ENCODE data around the gene ZYX. TPM values are rescaled to one million over a fixed set of nuclear protein-coding genes. Genes with fewer than 3 reads are reported as not detected.
"Not testable (repeated sequence)": the region's sequence is repeated elsewhere in the genome, so short reads cannot be mapped to it uniquely, and the experiment has no call there.

Gene ZYX
- total RNA-seq, 3 donors from 2014 or later (not counting 1 experiment from before 2014, with no cell fraction given): 168 to 219 (median 186) TPM

GRCh38 chr7:143390773-143391317 is 9.7 kb downstream of the ZYX start:
- peaks cover 11 to 24% of the 10 kb centered on the region in 2 donors for H3K4me1 Mint-ChIP-seq
- H3K36me3 Mint-ChIP-seq: no peaks in the 10 kb centered on the region
- TF ChIP-seq, protein P1, sequence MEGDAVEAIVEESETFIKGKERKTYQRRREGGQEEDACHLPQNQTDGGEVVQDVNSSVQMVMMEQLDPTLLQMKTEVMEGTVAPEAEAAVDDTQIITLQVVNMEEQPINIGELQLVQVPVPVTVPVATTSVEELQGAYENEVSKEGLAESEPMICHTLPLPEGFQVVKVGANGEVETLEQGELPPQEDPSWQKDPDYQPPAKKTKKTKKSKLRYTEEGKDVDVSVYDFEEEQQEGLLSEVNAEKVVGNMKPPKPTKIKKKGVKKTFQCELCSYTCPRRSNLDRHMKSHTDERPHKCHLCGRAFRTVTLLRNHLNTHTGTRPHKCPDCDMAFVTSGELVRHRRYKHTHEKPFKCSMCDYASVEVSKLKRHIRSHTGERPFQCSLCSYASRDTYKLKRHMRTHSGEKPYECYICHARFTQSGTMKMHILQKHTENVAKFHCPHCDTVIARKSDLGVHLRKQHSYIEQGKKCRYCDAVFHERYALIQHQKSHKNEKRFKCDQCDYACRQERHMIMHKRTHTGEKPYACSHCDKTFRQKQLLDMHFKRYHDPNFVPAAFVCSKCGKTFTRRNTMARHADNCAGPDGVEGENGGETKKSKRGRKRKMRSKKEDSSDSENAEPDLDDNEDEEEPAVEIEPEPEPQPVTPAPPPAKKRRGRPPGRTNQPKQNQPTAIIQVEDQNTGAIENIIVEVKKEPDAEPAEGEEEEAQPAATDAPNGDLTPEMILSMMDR (IDR thresholded peaks at IDR 0.05): no peak
- H3K4me1 ChIP-seq (ENCODE audit: control insufficient read depth, insufficient read depth, low read length): peaks cover 27% of the 10 kb centered on the region
- no peaks in the 10 kb centered on the region for H3K27me3 ChIP-seq (ENCODE audit: control insufficient read depth, insufficient read depth, low read length)
- H3K36me3 ChIP-seq (ENCODE audit: control insufficient read depth, insufficient read depth, low read length): peaks cover 50% of the 10 kb centered on the region
- H3K27me3 Mint-ChIP-seq (ENCODE audit: low read depth in 2 of 2): no peaks in the 10 kb centered on the region
- H3K27ac Mint-ChIP-seq: no peak overlapping the region
- H3K4me3 ChIP-seq (ENCODE audit: low read length): no peak overlapping the region
- H3K27ac ChIP-seq (ENCODE audit: low read length): no peak overlapping the region
- no peaks in the 10 kb centered on the region for H3K9me3 Mint-ChIP-seq
- 99% methylated on average over 9 of the region's 9 CpGs for WGBS (ENCODE audit: insufficient coverage)
- intact Hi-C loops (cut with micrococcal nuclease): no loop called here
- no peak overlapping the region for H3K4me3 Mint-ChIP-seq
- H3K9me3 ChIP-seq (ENCODE audit: control insufficient read depth, insufficient read depth, low read length): no peaks in the 10 kb centered on the region
- DNase-seq: no peak
- no peak for ATAC-seq

DNA sequence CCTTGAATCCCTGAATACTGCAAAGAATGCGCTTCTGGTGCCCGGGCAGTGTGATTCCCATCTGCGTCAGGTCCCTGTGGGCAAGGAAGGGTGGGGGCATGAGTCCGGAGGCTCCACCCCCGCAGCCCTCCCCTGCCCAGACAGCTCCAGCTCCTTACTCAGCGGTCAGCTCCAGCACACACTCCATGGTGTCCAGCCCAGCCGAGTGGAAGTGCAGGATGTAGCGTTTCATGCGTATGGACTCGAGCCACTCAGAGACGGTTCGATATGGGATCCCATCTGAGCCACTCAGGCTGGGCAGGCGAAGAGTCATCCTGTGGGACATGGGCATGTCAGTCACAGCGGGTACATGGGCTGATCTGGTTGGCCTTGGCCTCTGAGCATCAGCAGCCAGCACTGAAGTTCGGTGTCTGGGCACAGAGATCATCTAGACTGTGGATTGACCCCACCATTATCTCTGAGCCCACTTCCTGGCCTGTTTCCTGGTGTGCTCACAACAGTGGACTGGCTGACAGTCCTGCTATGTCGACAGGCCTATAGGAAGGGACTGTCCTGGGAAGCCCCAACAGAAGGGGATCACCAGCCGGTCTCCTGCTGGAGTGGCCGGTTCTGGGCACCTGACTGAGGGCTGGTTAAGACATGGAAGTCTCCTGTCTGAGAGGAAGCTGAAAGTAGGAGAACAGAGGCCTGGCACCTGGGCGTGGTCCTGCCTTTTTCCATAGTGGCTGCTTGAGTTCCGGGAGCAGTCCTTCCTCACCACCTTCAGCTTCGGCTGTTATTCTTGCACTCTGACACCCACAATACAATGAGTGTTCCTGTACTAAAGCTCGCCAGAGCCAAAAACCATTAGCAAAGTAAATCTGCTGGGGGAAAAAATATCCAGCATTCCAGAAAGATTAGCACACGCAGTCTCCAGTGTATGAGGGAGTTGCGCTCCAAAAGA is 10.6 kb downstream of the ZYX start:
- DNase-seq (no peak), ATAC-seq (no peak)
- no peaks in the 10 kb centered on the region for H3K27me3 Mint-ChIP-seq (ENCODE audit: low read depth in 2 of 2)
- H3K9me3 Mint-ChIP-seq: no peaks in the 10 kb centered on the region
- H3K27ac Mint-ChIP-seq: no peak overlapping the region
- H3K4me1 Mint-ChIP-seq: peaks cover 11 to 24% of the 10 kb centered on the region in 2 donors
- intact Hi-C loops (cut with micrococcal nuclease): no loop called here
- Histone ChIP-seq H3K9me3 (ENCODE audit: control insufficient read depth, insufficient read depth, low read length) (no peaks in the 10 kb centered on the region), H3K4me3 (ENCODE audit: low read length) (no peak overlapping the region), H3K27me3 (ENCODE audit: control insufficient read depth, insufficient read depth, low read length) (no peaks in the 10 kb centered on the region), H3K36me3 (ENCODE audit: control insufficient read depth, insufficient read depth, low read length) (peaks cover 50% of the 10 kb centered on the region), H3K4me1 (ENCODE audit: control insufficient read depth, insufficient read depth, low read length) (peaks cover 20% of the 10 kb centered on the region), H3K27ac (ENCODE audit: low read length) (no peak overlapping the region)
- TF ChIP-seq, protein P1 (IDR thresholded peaks at IDR 0.05): no peak
- no peak overlapping the region for H3K4me3 Mint-ChIP-seq
- no peaks in the 10 kb centered on the region for H3K36me3 Mint-ChIP-seq
- WGBS (ENCODE audit: insufficient coverage): 89% methylated on average over 24 of the region's 24 CpGs

- H3K4me3 ChIP-seq (ENCODE audit: low read length); H3K27me3 ChIP-seq (ENCODE audit: control insufficient read depth, insufficient read depth, low read length); H3K36me3 Mint-ChIP-seq; H3K27ac ChIP-seq (ENCODE audit: low read length); ATAC-seq; H3K27ac Mint-ChIP-seq; H3K9me3 Mint-ChIP-seq; H3K9me3 ChIP-seq (ENCODE audit: control insufficient read depth, insufficient read depth, low read length); H3K4me3 Mint-ChIP-seq; DNase-seq; H3K27me3 Mint-ChIP-seq (ENCODE audit: low read depth in 2 of 2); intact Hi-C loops (cut with micrococcal nuclease): not testable (repeated sequence)
- peaks cover 11 to 24% of the 10 kb centered on the region in 2 donors for H3K4me1 Mint-ChIP-seq
- peaks cover 44% of the 10 kb centered on the region for H3K36me3 ChIP-seq (ENCODE audit: control insufficient read depth, insufficient read depth, low read length)
- peaks cover 15% of the 10 kb centered on the region for H3K4me1 ChIP-seq (ENCODE audit: control insufficient read depth, insufficient read depth, low read length)
- WGBS (ENCODE audit: insufficient coverage): 98% methylated on average over 8 of the region's 8 CpGs
These were observed 11.3 kb downstream of the ZYX start for GRCh38 chr7:143392427-143392826.

GRCh38 chr7:143392875-143393266 is 11.7 kb downstream of the ZYX start:
- Mint-ChIP-seq H3K27ac (no peak overlapping the region), H3K4me3 (no peak overlapping the region), H3K9me3 (no peaks in the 10 kb centered on the region), H3K27me3 (ENCODE audit: low read depth in 2 of 2) (no peaks in the 10 kb centered on the region), H3K4me1 (peaks cover 11 to 24% of the 10 kb centered on the region in 2 donors), H3K36me3 (no peaks in the 10 kb centered on the region)
- DNase-seq (no peak), ATAC-seq (no peak)
- WGBS (ENCODE audit: insufficient coverage): 97% methylated on average over 6 of the region's 6 CpGs
- Histone ChIP-seq H3K36me3 (ENCODE audit: control insufficient read depth, insufficient read depth, low read length) (peaks cover 39% of the 10 kb centered on the region), H3K4me1 (ENCODE audit: control insufficient read depth, insufficient read depth, low read length) (peaks cover 15% of the 10 kb centered on the region), H3K27ac (ENCODE audit: low read length) (no peak overlapping the region), H3K9me3 (ENCODE audit: control insufficient read depth, insufficient read depth, low read length) (no peaks in the 10 kb centered on the region), H3K27me3 (ENCODE audit: control insufficient read depth, insufficient read depth, low read length) (no peaks in the 10 kb centered on the region), H3K4me3 (ENCODE audit: low read length) (no peak overlapping the region)
- TF ChIP-seq, protein P1 (IDR thresholded peaks at IDR 0.05): no peak
- intact Hi-C loops (cut with micrococcal nuclease): no loop called here

Measured in natural killer cell (primary cell).